ENCODE measurements around the gene MBNL3. TPM values are rescaled to one million over a fixed set of nuclear protein-coding genes. Genes with fewer than 3 reads are reported as not detected.

MBNL3 gene
- total and polyA plus RNA-seq, 2 donors (not counting 3 experiments of a cell fraction or from before 2014, with no cell fraction given): 1.8 to 5.6 TPM

DNA sequence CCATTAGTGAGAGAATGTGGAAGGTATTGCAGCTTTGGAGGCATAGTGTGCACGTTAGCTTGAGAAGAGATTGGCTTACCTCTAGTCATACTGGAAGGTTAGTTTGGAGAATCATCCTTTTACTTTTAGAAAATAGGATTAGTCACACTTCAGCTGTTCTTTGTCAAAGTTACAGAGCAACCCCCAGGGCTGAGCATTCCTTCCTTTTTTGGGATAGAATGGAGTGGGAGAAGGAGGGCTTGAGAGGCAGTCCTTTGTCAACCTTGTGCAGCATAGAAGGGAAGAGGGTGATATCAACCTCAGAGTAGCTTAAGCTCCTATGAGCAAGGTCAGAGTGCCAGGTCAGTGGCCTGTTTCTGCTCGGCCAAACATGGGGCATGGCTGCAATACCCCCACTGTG is 8.6 kb upstream of the MBNL3 start:
- FAIRE-seq (no peak), DNase-seq (ENCODE audit: low read depth, low spot score) (no peak)
- TF ChIP-seq FOS (IDR thresholded peaks at IDR 0.05; ENCODE audit: borderline replicate concordance, insufficient read depth, low read length) (no peak), POLR2A (IDR thresholded peaks at IDR 0.05; ENCODE audit: low read depth, low read length) (no peak), GATA2 (IDR thresholded peaks at IDR 0.05; ENCODE audit: insufficient read depth, insufficient read length, low read depth, low read length) (no peak), JUN (IDR thresholded peaks at IDR 0.05; ENCODE audit: borderline replicate concordance, insufficient read depth, insufficient read length, low read depth) (no peak), POLR2AphosphoS5 (IDR thresholded peaks at IDR 0.05; ENCODE audit: insufficient read depth, low read depth, low read length) (no peak), MYC (IDR thresholded peaks at IDR 0.05; ENCODE audit: low read depth, low read length) (no peak)
- TF ChIP-seq, protein P1, sequence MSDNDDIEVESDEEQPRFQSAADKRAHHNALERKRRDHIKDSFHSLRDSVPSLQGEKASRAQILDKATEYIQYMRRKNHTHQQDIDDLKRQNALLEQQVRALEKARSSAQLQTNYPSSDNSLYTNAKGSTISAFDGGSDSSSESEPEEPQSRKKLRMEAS (IDR thresholded peaks at IDR 0.05; ENCODE audit: insufficient read depth, insufficient read length): no peak
- TF ChIP-seq, protein P2, sequence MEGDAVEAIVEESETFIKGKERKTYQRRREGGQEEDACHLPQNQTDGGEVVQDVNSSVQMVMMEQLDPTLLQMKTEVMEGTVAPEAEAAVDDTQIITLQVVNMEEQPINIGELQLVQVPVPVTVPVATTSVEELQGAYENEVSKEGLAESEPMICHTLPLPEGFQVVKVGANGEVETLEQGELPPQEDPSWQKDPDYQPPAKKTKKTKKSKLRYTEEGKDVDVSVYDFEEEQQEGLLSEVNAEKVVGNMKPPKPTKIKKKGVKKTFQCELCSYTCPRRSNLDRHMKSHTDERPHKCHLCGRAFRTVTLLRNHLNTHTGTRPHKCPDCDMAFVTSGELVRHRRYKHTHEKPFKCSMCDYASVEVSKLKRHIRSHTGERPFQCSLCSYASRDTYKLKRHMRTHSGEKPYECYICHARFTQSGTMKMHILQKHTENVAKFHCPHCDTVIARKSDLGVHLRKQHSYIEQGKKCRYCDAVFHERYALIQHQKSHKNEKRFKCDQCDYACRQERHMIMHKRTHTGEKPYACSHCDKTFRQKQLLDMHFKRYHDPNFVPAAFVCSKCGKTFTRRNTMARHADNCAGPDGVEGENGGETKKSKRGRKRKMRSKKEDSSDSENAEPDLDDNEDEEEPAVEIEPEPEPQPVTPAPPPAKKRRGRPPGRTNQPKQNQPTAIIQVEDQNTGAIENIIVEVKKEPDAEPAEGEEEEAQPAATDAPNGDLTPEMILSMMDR (IDR thresholded peaks at IDR 0.05; ENCODE audit: extremely low read depth in 1 of 2, insufficient read depth in 1 of 2, low read depth in 1 of 2, low read length in 2 of 2): no peak
- Histone ChIP-seq H3K9me1 (replicated peaks; ENCODE audit: control insufficient read depth, extremely low read depth, insufficient read depth, low read length) (no peaks in the 10 kb centered on the region), H2AFZ (ENCODE audit: low read depth, low read length) (no peak overlapping the region), H4K20me1 (replicated peaks; ENCODE audit: control insufficient read depth, extremely low read depth, insufficient read depth, low read length) (no peaks in the 10 kb centered on the region), H3K9me3 (replicated peaks; ENCODE audit: control insufficient read depth, insufficient read depth, low read length) (no peaks in the 10 kb centered on the region), H3K4me2 (ENCODE audit: insufficient read depth, low read length) (no peak overlapping the region), H3K4me3 (replicated peaks in 1 of 3; ENCODE audit: insufficient read depth in 1 of 3, low read depth in 1 of 3, low read length in 3 of 3) (no peak overlapping the region), H3K4me1 (ENCODE audit: control insufficient read depth, extremely low read depth, insufficient read depth, low read length) (no peaks in the 10 kb centered on the region), H3K27ac (ENCODE audit: insufficient read depth, low read depth, low read length) (no peak overlapping the region), H3K36me3 (ENCODE audit: control insufficient read depth in 2 of 2, extremely low read depth in 1 of 2, insufficient read depth in 2 of 2, low read length in 2 of 2) (no peaks in the 10 kb centered on the region), H3K27me3 (ENCODE audit: control insufficient read depth in 2 of 2, insufficient read depth in 2 of 2, low read length in 2 of 2) (no peaks in the 10 kb centered on the region), H3K9ac (replicated peaks; ENCODE audit: extremely low read depth, insufficient read depth, low read length) (no peak overlapping the region), H3K79me2 (ENCODE audit: control insufficient read depth, insufficient read depth, low read length) (no peaks in the 10 kb centered on the region)
- POLR2A ChIA-PET: no interaction called here
- no TSS peak for BruUV-seq (replicated peaks)
- CTCF ChIA-PET: no interaction called here
- dilution Hi-C loops (cut with MboI; ENCODE audit: extremely low pct_ligation_motif_present, low sequenced_read_pairs): no loop called here
- intact Hi-C loops (cut with micrococcal nuclease): no loop called here
